RWPE1 (cell line): ENCODE measurements around the gene SERTM2.

Experiments
- CTCF ChIA-PET: fragments of 350-600 bp; sonication (Branson Sonifier 250); formaldehyde crosslinking; extraction: SDS; loops from one replicate; lab custom pipeline; 2021; lab: Yijun Ruan, JAX
- POLR2A ChIA-PET: fragments of 400-600 bp; formaldehyde crosslinking; extraction: SDS; loops from one replicate; lab custom pipeline; 2020; ENCODE audit warnings: antibody characterized with exemption; ENCODE audit not compliant: low non-redundant PET; lab: Yijun Ruan, JAX
- DNase-seq: peaks from one replicate; pipeline ENCODE4 v3.0.0; 2012; ENCODE audit warnings: low spot score
- H3K27ac ChIP-seq: fragments of 450-650 bp; 2 replicates; pipeline ENCODE4 v1.5.1; 2017
- CTCF ChIP-seq: fragments of 450-650 bp; conservative IDR thresholded peaks from 2 replicates; pipeline ENCODE4 v1.5.1; 2017; ENCODE audit warnings: low read depth, mild to moderate bottlenecking

SERTM2 gene

GRCh38 chrX:111568354-111568753 is 56.9 kb downstream of the SERTM2 start:
- H3K27ac ChIP-seq, result no peak overlapping the region
- ChIA-PET POLR2A (no interaction called here), CTCF (interaction anchor here (0.6 to 1.1 kb wide), 2 partner anchors 15 to 496 kb away, joined by 4 read pairs; no protein-coding TSS in a partner anchor)
- peak; percentile 1 for DNase-seq
- TF ChIP-seq CTCF, result no peak

GRCh38 chrX:111568817-111569216 is 57.4 kb downstream of the SERTM2 start:
- CTCF ChIA-PET, result interaction anchor here (0.6 to 1.1 kb wide), 2 partner anchors 15 to 496 kb away, joined by 4 read pairs; no protein-coding TSS in a partner anchor
- H3K27ac ChIP-seq, result no peak overlapping the region
- DNase-seq, result no peak
- no peak for TF ChIP-seq CTCF
- POLR2A ChIA-PET, result no interaction called here
